Liver (tissue), 9 donors: ENCODE measurements around the gene DRGX. TPM values are rescaled to one million over a fixed set of nuclear protein-coding genes. Genes with fewer than 3 reads are reported as not detected.

Experiments
- DNase-seq: peaks from one replicate; pipeline ENCODE4 v3.0.0-alpha.2; 2017; ENCODE audit warnings: low spot score
- H3K27ac ChIP-seq, 2 donors: one replicate each; pipeline ENCODE4 v1.7.0; 2013; ENCODE audit warnings: inconsistent platforms in 2 of 2, low read length in 2 of 2, control low read depth in 1 of 2, low read depth in 1 of 2, mild to moderate bottlenecking in 1 of 2
- H3K27me3 ChIP-seq, 4 donors: one replicate each; pipeline versions ENCODE4 v1.6.1 to v1.7.0; 2013; ENCODE audit warnings: low read length in 3 of 4, inconsistent platforms in 1 of 4, mild to moderate bottlenecking in 1 of 4, moderate library complexity in 1 of 4; ENCODE audit not compliant: control insufficient read depth in 4 of 4, insufficient read depth in 4 of 4
- H3K36me3 ChIP-seq, 4 donors: one replicate each; pipeline versions ENCODE4 v1.6.1 to v1.7.0; 2013; ENCODE audit warnings: low read length in 3 of 4, mild to moderate bottlenecking in 3 of 4, low read depth in 1 of 4, moderate library complexity in 1 of 4; ENCODE audit not compliant: control insufficient read depth in 4 of 4, insufficient read depth in 3 of 4
- H3K4me1 ChIP-seq, 4 donors: one replicate each; pipeline versions ENCODE4 v1.6.1 to v1.7.0; 2013; ENCODE audit warnings: low read length in 3 of 4, mild to moderate bottlenecking in 3 of 4, moderate library complexity in 1 of 4; ENCODE audit not compliant: control insufficient read depth in 4 of 4, insufficient read depth in 4 of 4
- H3K4me3 ChIP-seq, 3 donors: one replicate each; pipeline versions ENCODE4 v1.6.1 to v1.7.0; 2013; ENCODE audit warnings: low read length in 3 of 3, control low read depth in 1 of 3, low read depth in 1 of 3, mild to moderate bottlenecking in 1 of 3
- H3K9ac ChIP-seq, 2 donors: one replicate each; pipeline ENCODE4 v1.7.0; 2013; ENCODE audit warnings: low read length in 2 of 2, mild to moderate bottlenecking in 2 of 2, moderate library complexity in 2 of 2, control low read depth in 1 of 2, low read depth in 1 of 2
- H3K9me3 ChIP-seq, 4 donors: one replicate each; pipeline versions ENCODE4 v1.6.1 to v1.7.0; 2013; ENCODE audit warnings: low read length in 3 of 4; ENCODE audit not compliant: control insufficient read depth in 4 of 4
- EGR1 ChIP-seq, 2 donors: IDR thresholded peaks; 2 replicates each; pipeline ENCODE4 v1.6.1; 2016 to 2018; ENCODE audit warnings: antibody characterized with exemption in 2 of 2, low read depth in 2 of 2
- FOXA2 ChIP-seq: IDR thresholded peaks from 2 replicates; pipeline ENCODE4 v1.6.1; 2016; ENCODE audit warnings: antibody characterized with exemption
- GABPA ChIP-seq, 2 donors: IDR thresholded peaks in 1 of 2; conservative IDR thresholded peaks in 1 of 2; 2 replicates each; pipeline ENCODE4 v1.6.1; 2016; ENCODE audit warnings: antibody characterized with exemption in 2 of 2, mild to moderate bottlenecking in 1 of 2, moderate library complexity in 1 of 2
- HNF4A ChIP-seq, 2 donors: conservative IDR thresholded peaks; 2 replicates each; pipeline ENCODE4 v1.6.1; 2016; ENCODE audit warnings: antibody characterized with exemption in 2 of 2, mild to moderate bottlenecking in 2 of 2
- HNF4G ChIP-seq: IDR thresholded peaks from 2 replicates; pipeline ENCODE4 v1.6.1; 2016; ENCODE audit warnings: antibody characterized with exemption
- JUND ChIP-seq, 2 donors: IDR thresholded peaks; 2 replicates each; pipeline ENCODE4 v1.6.1; 2016; ENCODE audit warnings: antibody characterized with exemption in 2 of 2
- NR2F2 ChIP-seq: IDR thresholded peaks from 2 replicates; pipeline ENCODE4 v1.6.1; 2016; ENCODE audit warnings: antibody characterized with exemption
- RXRA ChIP-seq, 2 donors: IDR thresholded peaks; 2 replicates each; pipeline ENCODE4 v1.6.1; 2017 to 2018; ENCODE audit warnings: antibody characterized with exemption in 2 of 2, mild to moderate bottlenecking in 1 of 2
- YY1 ChIP-seq: IDR thresholded peaks from 2 replicates; pipeline ENCODE4 v1.6.1; 2016; ENCODE audit warnings: antibody characterized with exemption, mild to moderate bottlenecking
- WGBS: extraction: QIAGEN DNeasy Blood & Tissue Kit; methylation state at CpG from one replicate; pipeline ENCODE4 v1.1.7; 2013; 5-methylcytosine and 5-hydroxymethylcytosine counted together
- polyA plus RNA-seq, 2 donors: library from polyadenylated mRNA; stranded (reverse) in 1 of 2; unstranded in 1 of 2; fragments of 200-250 nt in 1 of 2; fragments of >200 nt in 1 of 2; fragmentation: Nextera tagmentation in 1 of 2; extraction: Ambion mirVana in 1 of 2; gene quantifications; one replicate each; pipeline versions ENCODE4 v1.2.1 to v1.2.3, GENCODE V29; 2013 to 2015
- total RNA-seq, 2 donors: library from RNA; depleted of rRNA; stranded (reverse); fragments of >200 nt; gene quantifications; one replicate each; pipeline ENCODE4 v1.2.3, GENCODE V29; 2014
- TF ChIP-seq, protein P1 (sequence below): IDR thresholded peaks from 2 replicates; pipeline ENCODE4 v1.6.1; 2016; ENCODE audit warnings: antibody characterized with exemption
- TF ChIP-seq, protein P2 (sequence below): IDR thresholded peaks from 2 replicates; pipeline ENCODE4 v1.6.1; 2016; ENCODE audit warnings: antibody characterized with exemption
- TF ChIP-seq, protein P3 (sequence below): IDR thresholded peaks from 2 replicates; pipeline ENCODE4 v1.6.1; 2016; ENCODE audit warnings: antibody characterized with exemption
- donor health status: healthy.
- donor health status: healthy.
- donor health status: healthy.
- donor health status: healthy.
- donor health status: healthy.

DRGX gene
- total and polyA plus RNA-seq, 4 donors, result not detected

DNA sequence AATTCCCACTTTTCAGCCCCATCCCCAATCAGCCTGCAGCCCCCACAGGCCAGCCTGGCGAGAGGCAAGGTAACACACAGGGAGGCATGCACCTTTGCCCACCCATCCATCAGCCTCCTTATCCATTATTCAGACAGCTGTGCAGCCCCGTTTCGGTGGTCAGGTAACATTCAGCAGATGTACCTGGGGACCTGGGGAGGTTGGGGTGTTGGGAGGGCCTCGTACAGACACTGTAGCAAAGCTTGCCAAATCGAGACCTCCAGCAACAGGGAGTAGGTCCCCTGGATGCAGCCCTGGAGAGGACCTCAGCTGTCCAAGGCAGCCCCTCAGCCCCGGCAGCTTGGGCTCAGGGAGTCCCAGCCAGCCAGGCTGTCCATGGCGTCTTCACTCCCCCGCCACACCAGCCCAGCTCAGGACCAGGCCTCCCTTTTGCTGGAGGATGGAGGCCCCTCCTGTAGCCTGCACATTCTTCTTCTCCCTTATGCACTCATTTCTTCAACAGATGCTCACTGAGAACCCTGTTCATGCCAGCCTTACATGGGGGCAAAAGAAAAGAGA, 8.5 kb upstream of the DRGX start:
- Histone ChIP-seq H3K9ac (no peak overlapping the region), H3K27ac (no peak overlapping the region), H3K9me3 (no peaks in the 10 kb centered on the region), H3K4me3 (no peak overlapping the region), H3K4me1 (no peaks in the 10 kb centered on the region), H3K36me3 (no peaks in the 10 kb centered on the region), H3K27me3 (peaks cover 0 to 4% (median 1%) of the 10 kb centered on the region in 4 donors)
- no peak for TF ChIP-seq YY1
- TF ChIP-seq, protein P1, sequence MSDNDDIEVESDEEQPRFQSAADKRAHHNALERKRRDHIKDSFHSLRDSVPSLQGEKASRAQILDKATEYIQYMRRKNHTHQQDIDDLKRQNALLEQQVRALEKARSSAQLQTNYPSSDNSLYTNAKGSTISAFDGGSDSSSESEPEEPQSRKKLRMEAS, result no peak
- no peak for TF ChIP-seq GABPA (IDR thresholded peaks at IDR 0.05 in 1 of 2, conservative IDR thresholded peaks at IDR 0.05 in 1 of 2)
- no peak for TF ChIP-seq EGR1 (IDR thresholded peaks at IDR 0.05; ENCODE audit: low read depth in 2 of 2)
- 75% methylated on average over 8 of the region's 8 CpGs for WGBS
- no peak for DNase-seq

DNA sequence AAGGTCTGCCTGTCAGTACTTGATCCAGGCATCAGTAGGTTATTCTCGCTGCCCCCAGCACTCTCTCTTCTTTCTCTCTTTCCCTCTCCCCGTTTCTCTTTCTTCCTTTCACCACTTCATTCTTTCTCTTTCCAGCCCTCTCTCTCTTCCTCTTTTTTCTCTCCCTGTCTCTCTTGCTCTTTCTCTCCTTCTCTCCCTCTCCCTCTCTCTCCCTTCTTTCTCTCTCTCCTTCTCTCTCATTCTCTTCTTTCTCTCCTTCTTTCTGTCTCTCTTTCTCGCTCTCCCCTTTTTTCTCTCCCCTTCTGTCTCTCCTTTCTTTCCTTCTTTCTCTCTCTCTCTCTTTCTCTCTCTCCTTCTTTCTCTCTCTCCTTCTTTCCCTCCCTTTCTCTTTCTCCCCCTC, 7.5 kb upstream of the DRGX start:
- no peak overlapping the region for H3K4me3 ChIP-seq
- WGBS, result 50% methylated on average over 3 of the region's 3 CpGs
- DNase-seq, result no peak
- no peak overlapping the region for H3K27ac ChIP-seq
- peaks cover 2 to 3% (median 2%) of the 10 kb centered on the region in 4 donors for H3K4me1 ChIP-seq
- no peaks in the 10 kb centered on the region for H3K9me3 ChIP-seq
- H3K9ac ChIP-seq, result no peak overlapping the region
- peaks cover 0 to 5% (median 3%) of the 10 kb centered on the region in 4 donors for H3K27me3 ChIP-seq
- no peaks in the 10 kb centered on the region for H3K36me3 ChIP-seq
- TF ChIP-seq EGR1 (IDR thresholded peaks at IDR 0.05; ENCODE audit: low read depth in 2 of 2), result no peak
- no peak for TF ChIP-seq YY1
- TF ChIP-seq, protein P2, sequence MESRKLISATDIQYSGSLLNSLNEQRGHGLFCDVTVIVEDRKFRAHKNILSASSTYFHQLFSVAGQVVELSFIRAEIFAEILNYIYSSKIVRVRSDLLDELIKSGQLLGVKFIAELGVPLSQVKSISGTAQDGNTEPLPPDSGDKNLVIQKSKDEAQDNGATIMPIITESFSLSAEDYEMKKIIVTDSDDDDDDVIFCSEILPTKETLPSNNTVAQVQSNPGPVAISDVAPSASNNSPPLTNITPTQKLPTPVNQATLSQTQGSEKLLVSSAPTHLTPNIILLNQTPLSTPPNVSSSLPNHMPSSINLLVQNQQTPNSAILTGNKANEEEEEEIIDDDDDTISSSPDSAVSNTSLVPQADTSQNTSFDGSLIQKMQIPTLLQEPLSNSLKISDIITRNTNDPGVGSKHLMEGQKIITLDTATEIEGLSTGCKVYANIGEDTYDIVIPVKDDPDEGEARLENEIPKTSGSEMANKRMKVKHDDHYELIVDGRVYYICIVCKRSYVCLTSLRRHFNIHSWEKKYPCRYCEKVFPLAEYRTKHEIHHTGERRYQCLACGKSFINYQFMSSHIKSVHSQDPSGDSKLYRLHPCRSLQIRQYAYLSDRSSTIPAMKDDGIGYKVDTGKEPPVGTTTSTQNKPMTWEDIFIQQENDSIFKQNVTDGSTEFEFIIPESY, result no peak
- TF ChIP-seq HNF4G, result no peak
- no peak for TF ChIP-seq GABPA (IDR thresholded peaks at IDR 0.05 in 1 of 2, conservative IDR thresholded peaks at IDR 0.05 in 1 of 2)
- TF ChIP-seq FOXA2, result no peak
- no peak for TF ChIP-seq JUND (IDR thresholded peaks at IDR 0.05)
- TF ChIP-seq, protein P3, sequence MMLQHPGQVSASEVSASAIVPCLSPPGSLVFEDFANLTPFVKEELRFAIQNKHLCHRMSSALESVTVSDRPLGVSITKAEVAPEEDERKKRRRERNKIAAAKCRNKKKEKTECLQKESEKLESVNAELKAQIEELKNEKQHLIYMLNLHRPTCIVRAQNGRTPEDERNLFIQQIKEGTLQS, result no peak

DNA sequence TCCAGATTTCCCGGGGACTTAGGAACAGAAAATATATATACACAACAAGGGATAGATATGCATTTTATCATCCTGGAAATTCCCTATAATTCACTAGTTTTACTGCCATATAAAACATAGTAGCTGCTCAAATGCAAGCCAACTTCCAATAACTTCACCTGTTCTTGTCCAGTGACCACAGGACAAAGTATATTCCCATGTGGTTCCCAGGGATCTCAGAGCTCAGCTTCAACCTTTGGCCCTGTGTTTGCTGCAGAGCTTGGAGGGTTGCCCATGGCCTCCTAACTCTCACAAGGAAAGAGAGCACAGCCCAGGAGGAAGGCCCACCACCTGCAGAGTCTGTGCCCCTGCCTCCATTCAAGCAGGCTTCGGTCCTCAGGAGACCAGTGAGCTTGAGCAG, 4.5 kb upstream of the DRGX start:
- no peak overlapping the region for H3K9ac ChIP-seq
- H3K36me3 ChIP-seq, result no peaks in the 10 kb centered on the region
- no peak for DNase-seq
- H3K27ac ChIP-seq, result no peak overlapping the region
- no peak for TF ChIP-seq NR2F2
- TF ChIP-seq RXRA (IDR thresholded peaks at IDR 0.05), result no peak
- TF ChIP-seq YY1, result no peak
- no peak for TF ChIP-seq FOXA2
- TF ChIP-seq HNF4A (conservative IDR thresholded peaks at IDR 0.05), result peak in 1 of 2 donors; percentile 7
- H3K27me3 ChIP-seq, result peaks cover 0 to 17% (median 13%) of the 10 kb centered on the region in 4 donors
- H3K9me3 ChIP-seq, result no peaks in the 10 kb centered on the region
- 75% methylated on average over 2 of the region's 2 CpGs for WGBS
- H3K4me3 ChIP-seq, result no peak overlapping the region
- peaks cover 8 to 17% (median 11%) of the 10 kb centered on the region in 4 donors for H3K4me1 ChIP-seq
